HT1080 (cell line): ENCODE measurements around the gene GZMB. TPM values are rescaled to one million over a fixed set of nuclear protein-coding genes. Genes with fewer than 3 reads are reported as not detected.

Experiments used
- total RNA-seq: library from RNA; depleted of rRNA; stranded (reverse); fragments of >200 nt; shearing (Covaris generic); gene quantifications from 2 replicates; pipeline ENCODE4 v1.2.3, GENCODE V29; 2014; rRNA removed

Gene GZMB
- total RNA-seq, 1 experiment from 2014 or later = not detected

Other genes starting within 250 kb of the GZMB start
- gene NYNRIN, start 235.2 kb downstream of the GZMB start, total RNA-seq = 0.03 and 0.05 TPM in 2 replicates
- 0.35 and 0.84 TPM in 2 replicates for gene CBLN3, start 204.5 kb downstream of the GZMB start, total RNA-seq
- 18.0 and 20.8 TPM in 2 replicates for gene KHNYN, start 204.2 kb downstream of the GZMB start, total RNA-seq
- gene SDR39U1, start 191.4 kb downstream of the GZMB start, total RNA-seq = 11.7 and 21.9 TPM in 2 replicates
- gene CMA1, start 125.9 kb downstream of the GZMB start, total RNA-seq = not detected in 2 replicates
- not detected in 2 replicates for gene CTSG, start 57.9 kb downstream of the GZMB start, total RNA-seq
- not detected in 2 replicates for gene GZMH, start 24.5 kb downstream of the GZMB start, total RNA-seq